ENCODE data around the gene SEC61G.

SEC61G gene

GRCh38 chr7:54773472-54774399, 14.7 kb upstream of the SEC61G start:
- no peak overlapping the region for H3K27ac ChIP-seq
- no peak for TF ChIP-seq Cebpa-rat (IDR thresholded peaks at IDR 0.05)
- peak overlapping the region in 9 of 10 experiments; percentile 5 to 49 (median 35); a peak in 10 of 20 replicates for H3K4me3 ChIP-seq
- peaks cover 0 to 15% (median 0%) of the 10 kb centered on the region in 10 experiments; a peak in 7 of 20 replicates for H3K4me1 ChIP-seq
- H3K4me2 ChIP-seq = peak overlapping the region; percentile 28 to 73 (median 54); a peak in 16 of 22 replicates
- H3K27me3 ChIP-seq = no peaks in the 10 kb centered on the region
- H3K36me3 ChIP-seq = no peaks in the 10 kb centered on the region
- H3K9ac ChIP-seq = peak overlapping the region in 1 of 11 experiments; percentile 30; a peak in 1 of 22 replicates
- H3K9me3 ChIP-seq (replicated peaks in 1 of 11) = peaks cover 23 to 33% (median 26%) of the 10 kb centered on the region in 11 experiments
- H4K20me1 ChIP-seq = no peaks in the 10 kb centered on the region

GRCh38 chr7:54769203-54769602, 10.2 kb upstream of the SEC61G start:
- Histone ChIP-seq H3K27ac (peak overlapping the region in 3 of 11 experiments; percentile 10 to 40 (median 20); a peak in 2 of 22 replicates), H3K4me1 (peaks cover 0 to 20% (median 0%) of the 10 kb centered on the region in 10 experiments; a peak in 7 of 20 replicates), H3K9ac (no peak overlapping the region), H4K20me1 (no peaks in the 10 kb centered on the region), H3K27me3 (no peaks in the 10 kb centered on the region), H3K36me3 (no peaks in the 10 kb centered on the region), H3K4me3 (no peak overlapping the region), H3K9me3 (replicated peaks in 1 of 11) (no peaks in the 10 kb centered on the region), H3K4me2 (peak overlapping the region in 4 of 11 experiments; percentile 38 to 74 (median 68); a peak in 8 of 22 replicates)
- TF ChIP-seq Cebpa-rat (IDR thresholded peaks at IDR 0.05) = no peak

- Histone ChIP-seq H3K9ac (no peak overlapping the region), H3K4me2 (no peak overlapping the region), H3K9me3 (replicated peaks in 1 of 11) (no peaks in the 10 kb centered on the region), H3K4me1 (peaks cover 4 to 35% (median 5%) of the 10 kb centered on the region in 10 experiments; a peak in 14 of 20 replicates), H4K20me1 (no peaks in the 10 kb centered on the region), H3K27me3 (no peaks in the 10 kb centered on the region), H3K4me3 (no peak overlapping the region), H3K27ac (no peak overlapping the region), H3K36me3 (no peaks in the 10 kb centered on the region)
- no peak for TF ChIP-seq Cebpa-rat (IDR thresholded peaks at IDR 0.05)
Measured at GRCh38 chr7:54764861-54765260, 5.8 kb upstream of the SEC61G start.

- Histone ChIP-seq H3K27ac (peak overlapping the region in 3 of 11 experiments; percentile 92 to 96 (median 95); a peak in 5 of 22 replicates), H3K4me2 (peak overlapping the region; percentile 85 to 99 (median 93)), H3K9me3 (replicated peaks in 1 of 11) (no peaks in the 10 kb centered on the region), H3K4me3 (peak overlapping the region; percentile 84 to 99 (median 93)), H3K36me3 (peaks cover 26 to 44% (median 39%) of the 10 kb centered on the region in 11 experiments), H3K4me1 (peaks cover 15 to 60% (median 22%) of the 10 kb centered on the region in 10 experiments), H3K9ac (peak overlapping the region; percentile 89 to 95 (median 93); a peak in 21 of 22 replicates), H4K20me1 (peaks cover 29 to 62% (median 53%) of the 10 kb centered on the region in 11 experiments; a peak in 21 of 22 replicates), H3K27me3 (no peaks in the 10 kb centered on the region)
- peak in 7 of 11 experiments; percentile 30 to 75 (median 69); a peak in 10 of 22 replicates for TF ChIP-seq Cebpa-rat (IDR thresholded peaks at IDR 0.05)
Measured at GRCh38 chr7:54757711-54758110, 1.3 kb downstream of the SEC61G start.

GRCh38 chr7:54749200-54749599, 9.8 kb downstream of the SEC61G start:
- Histone ChIP-seq H3K36me3 (peaks cover 69 to 98% (median 76%) of the 10 kb centered on the region in 11 experiments), H3K4me3 (no peak overlapping the region), H3K4me2 (no peak overlapping the region), H3K4me1 (peaks cover 0 to 7% (median 0%) of the 10 kb centered on the region in 10 experiments; a peak in 4 of 20 replicates), H3K9ac (no peak overlapping the region), H3K27ac (no peak overlapping the region), H3K9me3 (replicated peaks in 1 of 11) (no peaks in the 10 kb centered on the region), H4K20me1 (peaks cover 25 to 72% (median 45%) of the 10 kb centered on the region in 11 experiments; a peak in 19 of 22 replicates), H3K27me3 (no peaks in the 10 kb centered on the region)
- no peak for TF ChIP-seq Cebpa-rat (IDR thresholded peaks at IDR 0.05)

GRCh38 chr7:54747234-54747633, 11.8 kb downstream of the SEC61G start:
- Histone ChIP-seq H4K20me1 (peaks cover 6 to 52% (median 25%) of the 10 kb centered on the region in 11 experiments; a peak in 17 of 22 replicates), H3K27ac (no peak overlapping the region), H3K36me3 (peaks cover 49 to 78% (median 57%) of the 10 kb centered on the region in 11 experiments), H3K4me2 (no peak overlapping the region), H3K9me3 (replicated peaks in 1 of 11) (no peaks in the 10 kb centered on the region), H3K4me1 (no peaks in the 10 kb centered on the region), H3K4me3 (no peak overlapping the region), H3K9ac (no peak overlapping the region), H3K27me3 (no peaks in the 10 kb centered on the region)
- no peak for TF ChIP-seq Cebpa-rat (IDR thresholded peaks at IDR 0.05)

- Histone ChIP-seq H3K9ac (no peak overlapping the region), H3K4me3 (no peak overlapping the region), H3K27me3 (no peaks in the 10 kb centered on the region), H3K4me2 (no peak overlapping the region), H3K27ac (no peak overlapping the region), H3K4me1 (no peaks in the 10 kb centered on the region), H3K36me3 (peaks cover 13 to 42% (median 21%) of the 10 kb centered on the region in 11 experiments), H4K20me1 (peaks cover 0 to 19% (median 10%) of the 10 kb centered on the region in 11 experiments; a peak in 13 of 22 replicates), H3K9me3 (replicated peaks in 1 of 11) (no peaks in the 10 kb centered on the region)
- no peak for TF ChIP-seq Cebpa-rat (IDR thresholded peaks at IDR 0.05)
Measured at GRCh38 chr7:54743580-54743979, 15.4 kb downstream of the SEC61G start.

GRCh38 chr7:54738737-54739136, 20.3 kb downstream of the SEC61G start:
- Histone ChIP-seq H3K36me3 (no peaks in the 10 kb centered on the region), H3K9ac (no peak overlapping the region), H3K4me3 (no peak overlapping the region), H3K27ac (no peak overlapping the region), H4K20me1 (no peaks in the 10 kb centered on the region), H3K4me2 (no peak overlapping the region), H3K27me3 (no peaks in the 10 kb centered on the region), H3K4me1 (no peaks in the 10 kb centered on the region), H3K9me3 (replicated peaks in 1 of 11) (peaks cover 0 to 9% (median 0%) of the 10 kb centered on the region in 11 experiments; a peak in 4 of 22 replicates)
- no peak for TF ChIP-seq Cebpa-rat (IDR thresholded peaks at IDR 0.05)

GRCh38 chr7:54729107-54729506, 29.9 kb downstream of the SEC61G start:
- Histone ChIP-seq H3K36me3 (no peaks in the 10 kb centered on the region), H3K9me3 (replicated peaks in 1 of 11) (no peaks in the 10 kb centered on the region)

More at GRCh38 chr7:54729107-54729506, 29.9 kb downstream of the SEC61G start:
- Histone ChIP-seq H3K4me3 (no peak overlapping the region), H3K27me3 (no peaks in the 10 kb centered on the region), H3K4me2 (no peak overlapping the region), H3K9ac (no peak overlapping the region), H4K20me1 (no peaks in the 10 kb centered on the region), H3K27ac (no peak overlapping the region), H3K4me1 (no peaks in the 10 kb centered on the region)
- no peak for TF ChIP-seq Cebpa-rat (IDR thresholded peaks at IDR 0.05)

All from BLaER1 treated with 17β-estradiol and CSF1 and Interleukin-3, amounts not matched to agents 10 nM and 100 nM (cell line).